Stimulated activated CD4-positive, alpha-beta T cell treated with anti-CD3 and anti-CD28 coated beads, TNF-alpha, amount 100 ng/mL, for 1 hour (primary cell): ENCODE data around the gene FAM187B.

Source experiments
- DNase-seq, 3 donors: peaks; one replicate each; pipeline ENCODE4 v3.0.0-alpha.2; 2020; ENCODE audit warnings: low read depth in 3 of 3, low spot score in 1 of 3

Gene FAM187B

DNA sequence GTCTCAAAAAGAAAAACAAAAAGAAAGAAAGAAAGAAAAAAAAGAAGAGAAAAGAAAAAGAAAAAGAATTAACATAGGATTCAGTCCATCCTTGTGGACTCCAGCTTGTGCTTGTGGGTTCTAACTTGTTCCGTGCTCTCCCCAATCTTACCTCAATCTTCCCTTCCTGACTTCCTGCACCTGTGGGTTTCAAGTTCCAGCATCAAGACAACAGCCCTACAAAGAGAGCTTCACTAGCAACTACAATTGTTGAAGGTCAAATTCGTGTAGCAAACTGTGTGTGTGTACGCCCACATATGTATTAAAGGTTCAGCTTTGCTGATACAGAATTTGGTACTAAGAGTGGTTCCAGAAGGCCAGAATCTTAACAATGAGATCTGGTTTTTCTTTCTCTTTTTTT is 48.7 kb downstream of the FAM187B start:
- no peak for DNase-seq

DNA sequence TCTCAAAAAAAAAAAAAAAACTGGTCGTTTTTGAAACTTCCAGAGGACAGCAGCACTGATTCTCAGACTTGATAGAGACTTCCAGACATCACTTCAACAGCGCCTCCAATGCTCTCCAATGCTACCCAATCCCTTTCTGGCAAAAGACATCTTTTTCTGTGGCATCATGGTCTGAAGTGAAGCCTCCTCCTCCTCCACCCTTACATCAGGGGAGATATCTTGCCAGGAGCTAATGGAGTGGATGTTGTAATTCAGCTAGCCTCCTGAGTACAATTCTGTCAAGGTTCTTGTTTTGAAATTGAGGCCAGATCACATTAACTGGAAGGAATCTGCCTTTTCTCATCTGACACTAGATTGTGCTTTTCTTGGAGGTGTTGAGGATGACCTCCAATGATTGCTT is 49.8 kb downstream of the FAM187B start:
- no peak for DNase-seq

DNA sequence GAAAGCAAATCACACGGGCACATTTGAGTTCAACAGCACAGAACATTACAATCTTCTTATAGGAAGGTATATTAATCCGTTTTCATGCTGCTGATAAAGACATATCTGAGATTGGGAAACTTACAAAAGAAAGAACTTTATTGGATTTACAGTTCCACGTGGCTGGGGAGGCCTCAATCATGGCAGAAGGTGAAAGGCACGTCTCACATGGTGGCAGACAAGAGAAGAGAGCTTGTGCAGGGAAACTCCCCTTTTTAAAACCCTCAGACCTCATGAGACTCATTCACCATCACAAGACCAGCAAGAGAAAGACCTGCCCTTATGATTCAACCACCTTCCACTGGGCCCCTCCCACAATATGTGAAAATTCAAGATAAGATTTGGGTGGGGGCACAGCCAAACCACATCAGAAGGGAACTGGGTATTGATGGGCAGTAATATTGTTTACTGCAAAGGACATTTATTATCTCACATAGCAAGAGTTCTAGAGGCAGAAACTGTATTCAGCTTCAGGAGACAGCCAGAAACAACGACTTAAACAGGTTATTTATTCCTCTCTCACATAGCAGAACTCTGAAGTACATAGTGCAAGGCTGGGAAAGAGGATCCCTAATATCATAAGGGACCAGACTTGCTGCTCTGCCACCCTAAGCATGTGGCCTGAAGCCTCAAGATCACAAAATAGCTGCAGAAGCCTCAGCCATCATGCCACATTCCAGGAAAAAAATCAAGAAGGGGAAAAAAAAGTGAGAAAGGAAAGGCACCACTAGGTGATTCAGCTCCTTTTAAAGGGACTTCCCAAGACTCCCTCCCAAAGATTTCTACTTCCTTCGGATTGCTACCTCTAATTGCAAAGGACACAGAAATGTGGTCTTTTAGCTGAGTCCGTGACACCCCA is 50.9 kb downstream of the FAM187B start:
- DNase-seq, result no peak

DNA sequence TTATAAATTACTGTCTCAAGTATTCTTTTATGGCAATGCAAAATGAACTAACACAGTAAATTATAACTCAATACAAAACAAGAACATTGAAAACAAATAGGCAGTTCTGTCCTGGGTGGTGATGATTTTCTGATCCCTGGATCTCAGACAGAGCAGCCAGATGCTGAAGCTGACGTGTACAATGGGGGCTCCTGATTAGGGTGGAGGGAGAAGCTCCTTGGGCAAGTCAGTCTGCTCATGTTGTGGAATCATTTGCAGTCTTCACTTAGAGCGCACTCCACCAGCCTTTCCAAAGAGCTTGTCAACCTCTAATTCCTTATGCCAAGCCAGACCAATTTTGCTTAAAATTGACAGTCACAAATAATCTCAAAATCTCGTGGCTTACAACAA is 52.4 kb downstream of the FAM187B start:
- no peak for DNase-seq
